NCI-H146 treated with DMSO at 0.1 percent for 48 hours (cell line): ENCODE data around the gene GIT1.

Source experiments
- DNase-seq: peaks from one replicate; lab custom pipeline; 2025; ENCODE audit not compliant: unreplicated experiment; lab: John Stamatoyannopoulos, UW

GIT1 gene

GRCh38 chr17:29594519-29595090, 5.2 kb upstream of the GIT1 start:
- no peak for DNase-seq

GRCh38 chr17:29593591-29594518, 4.4 kb upstream of the GIT1 start:
- DNase-seq, result no peak

GRCh38 chr17:29592850-29593551, 3.6 kb upstream of the GIT1 start, which contains the start of gene ANKRD13B:
ANKRD13B (plus strand) TSS chr17:29593132; CDS start chr17:29593622, 490 bp downstream.
- peak; percentile 48 for DNase-seq

DNA sequence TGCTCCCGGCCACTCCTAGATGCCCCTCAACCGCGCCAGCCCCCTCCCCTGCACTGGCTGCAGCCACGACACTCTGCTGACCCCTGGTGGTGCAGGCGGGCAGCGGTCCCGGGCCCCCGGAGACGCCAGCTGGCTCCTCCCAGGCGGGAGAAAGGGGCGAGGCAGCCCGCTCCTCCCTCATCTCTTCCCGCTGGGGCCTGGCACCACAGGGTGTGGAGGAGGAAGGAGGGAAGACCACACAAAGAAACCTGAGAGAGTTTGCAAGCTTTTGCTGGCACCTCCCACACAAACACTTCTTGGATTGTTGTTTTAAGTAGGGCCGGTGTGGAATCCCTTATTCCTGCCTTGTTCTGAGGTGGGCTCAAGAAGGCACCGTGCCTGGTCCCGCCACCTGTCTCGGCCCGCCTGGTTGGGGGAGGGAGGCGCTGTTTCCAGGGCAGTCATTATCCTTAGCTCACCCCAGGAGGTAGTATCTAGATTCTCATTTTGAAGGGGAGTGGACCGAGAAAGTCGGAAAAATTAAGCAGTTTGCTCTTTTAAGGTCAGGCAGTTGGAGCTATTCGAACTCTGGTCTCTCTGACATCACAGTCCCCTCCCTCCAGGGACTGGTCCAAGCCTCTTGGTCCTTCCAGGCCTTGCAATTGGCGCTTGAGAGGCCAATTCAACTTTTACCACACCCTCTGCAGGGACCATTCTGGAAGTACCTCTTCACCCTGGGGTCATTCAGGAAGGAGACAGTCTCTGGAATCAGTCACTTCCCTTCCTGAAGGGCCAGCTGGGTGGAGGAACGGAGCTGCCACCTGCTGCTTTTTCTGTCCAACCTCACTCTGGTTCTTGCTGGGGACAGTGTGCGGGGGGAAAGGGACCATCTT, 2.5 kb upstream of the GIT1 start:
- peak; percentile 85 for DNase-seq

GRCh38 chr17:29591146-29591736, 1.8 kb upstream of the GIT1 start:
- no peak for DNase-seq

GRCh38 chr17:29590411-29591145, 1.1 kb upstream of the GIT1 start:
- peak; percentile 48 for DNase-seq

GRCh38 chr17:29588562-29589411, 661 bp downstream of the GIT1 start:
- no peak for DNase-seq

- no peak for DNase-seq
Measured at GRCh38 chr17:29588017-29588561, 1.4 kb downstream of the GIT1 start.

- no peak for DNase-seq
Measured at GRCh38 chr17:29587591-29587990, 1.9 kb downstream of the GIT1 start.

GRCh38 chr17:29586676-29587469, 2.6 kb downstream of the GIT1 start:
- no peak for DNase-seq

DNA sequence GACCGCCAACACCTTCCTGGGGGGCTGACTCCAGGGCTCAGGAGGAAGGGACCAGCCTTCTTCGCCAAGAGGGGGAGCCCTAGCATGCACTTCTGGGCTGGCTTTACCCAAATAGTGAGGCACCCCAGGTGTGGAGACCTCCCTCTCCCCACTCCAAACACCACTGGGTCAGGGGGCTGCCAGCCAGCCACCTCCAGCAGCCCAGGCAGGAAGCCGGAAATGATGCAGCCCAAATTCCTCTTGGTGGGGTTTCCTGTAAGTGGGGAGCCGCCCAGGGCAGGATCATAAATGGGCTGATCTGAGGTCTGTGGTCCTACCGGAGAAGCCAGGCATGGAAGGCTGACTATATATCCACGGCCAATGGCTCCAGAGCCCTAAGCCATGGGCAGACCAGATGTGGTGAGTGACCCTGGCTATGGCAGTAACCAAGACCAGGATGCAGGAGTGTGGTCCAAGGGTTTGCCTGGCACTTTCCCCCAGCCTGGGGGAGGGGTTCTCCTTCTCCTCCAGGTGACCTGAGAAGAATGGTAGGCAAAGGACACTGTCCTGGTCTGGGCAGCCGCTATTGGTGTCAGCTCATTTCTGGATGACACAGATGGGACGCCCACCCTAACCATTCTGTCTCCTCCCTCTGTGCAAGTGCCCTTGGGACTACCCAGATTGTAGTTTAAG, 4.2 kb downstream of the GIT1 start:
- DNase-seq, result no peak

DNA sequence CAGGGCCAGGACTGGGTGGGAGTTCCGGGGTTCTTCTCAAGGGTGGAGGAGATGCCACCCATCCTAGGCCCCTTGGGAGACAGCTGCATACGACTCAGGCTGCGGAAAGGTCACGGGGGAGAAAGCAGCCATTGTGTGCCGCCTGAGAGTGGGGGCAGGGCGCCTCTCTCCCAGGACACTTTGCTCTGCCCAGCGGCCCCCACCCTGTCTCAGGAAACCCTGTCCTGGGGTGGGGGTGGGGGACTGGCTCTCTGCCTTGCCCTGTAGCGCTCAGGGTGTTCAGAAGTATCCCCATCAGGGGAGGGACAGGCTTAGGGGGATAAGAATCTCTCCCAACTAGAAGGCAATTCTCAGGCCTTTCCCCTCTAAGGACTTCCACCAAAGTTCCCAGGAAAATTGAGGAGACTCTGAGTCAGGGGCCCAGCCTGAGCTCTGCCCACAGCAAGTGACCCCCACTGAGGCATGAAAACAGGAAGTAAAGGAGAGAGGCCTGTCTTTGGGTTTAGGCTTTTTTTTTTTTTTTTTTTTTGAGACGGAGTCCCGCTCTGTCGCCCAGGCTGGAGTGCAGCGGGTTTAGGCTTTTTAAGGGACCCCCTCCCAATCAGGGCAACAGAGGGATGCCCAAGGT, 4.9 kb downstream of the GIT1 start:
- DNase-seq, result no peak

DNA sequence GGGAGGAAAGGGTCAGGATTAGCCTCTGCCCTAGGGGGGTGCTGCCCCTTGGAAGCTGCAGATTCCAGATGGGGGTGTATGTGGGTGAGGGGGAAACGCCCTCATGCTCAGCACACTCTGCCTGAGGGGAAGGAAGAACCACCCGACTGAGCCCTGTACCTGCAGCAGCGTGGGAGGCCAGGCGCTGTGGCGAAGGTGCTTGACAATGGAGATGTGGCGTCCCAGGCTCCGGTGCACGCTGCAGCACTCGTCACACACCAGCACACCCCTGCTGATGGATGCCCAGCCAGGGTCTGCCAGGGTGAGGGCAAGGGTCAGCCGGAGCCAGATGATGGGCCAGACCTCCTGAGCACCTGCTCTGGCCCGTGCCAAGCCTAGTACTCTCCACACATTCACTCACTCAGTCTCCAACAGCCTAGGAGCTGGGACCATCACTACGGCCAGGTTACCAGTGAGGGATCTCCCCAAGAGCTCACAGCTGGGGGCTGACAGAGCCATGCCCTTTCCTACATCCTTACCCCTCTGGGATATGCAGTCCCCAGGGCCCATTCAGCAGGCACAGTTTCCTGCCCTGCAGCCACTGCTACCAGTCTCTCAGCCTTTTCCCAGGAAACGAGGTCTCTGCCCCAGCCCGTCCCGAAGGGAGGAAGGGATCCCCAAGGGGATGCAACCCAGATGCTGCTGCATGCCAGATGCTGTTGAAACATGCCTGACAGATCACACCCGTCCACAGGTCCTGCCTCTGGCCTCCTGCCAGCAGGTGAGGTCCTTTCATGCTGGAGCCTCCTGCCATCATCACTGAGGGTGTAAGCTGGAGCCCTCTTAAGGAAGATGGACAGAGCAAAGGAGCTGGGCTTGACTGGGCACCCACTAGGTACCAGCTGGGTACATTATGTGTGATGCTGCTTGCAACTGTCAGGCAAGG, 5.9 kb downstream of the GIT1 start:
- no peak for DNase-seq

DNA sequence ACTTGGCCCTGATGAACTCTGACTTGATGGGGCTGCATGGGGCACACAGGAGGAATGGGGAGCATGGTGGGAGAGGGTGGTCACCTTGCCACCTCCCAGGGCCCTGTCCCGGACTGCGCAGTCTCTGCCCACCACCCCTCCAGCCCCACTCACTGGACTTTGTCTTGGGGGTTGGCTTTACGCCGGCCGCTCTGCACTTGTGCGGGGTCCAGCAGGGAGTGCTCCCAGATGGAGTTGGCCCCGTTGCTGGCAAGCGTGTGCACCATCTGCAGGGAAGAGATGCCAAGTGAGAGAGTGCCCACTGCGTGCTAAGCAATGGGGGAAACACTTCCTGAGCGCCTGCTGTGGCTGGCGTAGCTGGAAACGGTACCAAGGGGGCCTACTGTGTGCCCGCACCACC, 6.7 kb downstream of the GIT1 start:
- no peak for DNase-seq

- DNase-seq, result no peak
Measured at GRCh38 chr17:29582254-29582765, 7.1 kb downstream of the GIT1 start.
